GM12891 (cell line): Measurements from ENCODE around the gene DENND5B.

Experiments
- PAX5 ChIP-seq: IDR thresholded peaks from 2 replicates; pipeline ENCODE4 v1.6.1; 2011; ENCODE audit warnings: low read length, moderate library complexity, mild to moderate bottlenecking; ENCODE audit not compliant: insufficient read depth, severe bottlenecking
- POLR2A ChIP-seq: IDR thresholded peaks from 2 replicates; pipeline ENCODE4 v1.6.1; 2011; ENCODE audit warnings: low read depth, low read length, control low read depth
- POLR2AphosphoS5 ChIP-seq: IDR thresholded peaks from 2 replicates; pipeline ENCODE4 v1.6.1; 2011; ENCODE audit warnings: low read depth, low read length, control low read depth
- SPI1 ChIP-seq: IDR thresholded peaks from 2 replicates; pipeline ENCODE4 v1.6.1; 2011; ENCODE audit warnings: low read depth, low read length, control low read depth
- TAF1 ChIP-seq: IDR thresholded peaks from 2 replicates; pipeline ENCODE4 v1.6.1; 2011; ENCODE audit warnings: low read depth, low read length, control low read depth

GRCh38 chr12:31496257-31496656, 94.7 kb downstream of the DENND5B start:
- TF ChIP-seq SPI1 (no peak), TAF1 (no peak), POLR2A (no peak), POLR2AphosphoS5 (no peak), PAX5 (no peak)
